Activated naive CD4-positive, alpha-beta T cell treated with anti-CD3 and anti-CD28 coated beads for 36 hours (primary cell): ENCODE data around the gene SH3BGRL. TPM values are rescaled to one million over a fixed set of nuclear protein-coding genes. Genes with fewer than 3 reads are reported as not detected.
"Not testable (repeated sequence)": the region's sequence is repeated elsewhere in the genome, so short reads cannot be mapped to it uniquely, and the experiment has no call there.

Experiments
- CTCF ChIA-PET: fragments of 350-600 bp; sonication (Branson Sonifier 250); formaldehyde crosslinking; loops from one replicate; lab custom pipeline; 2021; ENCODE audit warnings: antibody characterized with exemption; lab: Charles Lee
- DNase-seq: peaks from one replicate; pipeline ENCODE4 v3.0.0-alpha.2; 2020
- H3K27ac Mint-ChIP-seq: one replicate; pipeline ENCODE4 v1.8.0; 2021; ENCODE audit warnings: mild to moderate bottlenecking, mixed read lengths
- H3K27me3 Mint-ChIP-seq: one replicate; pipeline ENCODE4 v1.8.0; 2021; ENCODE audit warnings: low read depth, mixed read lengths
- H3K36me3 Mint-ChIP-seq: one replicate; pipeline ENCODE4 v1.8.0; 2021; ENCODE audit warnings: low read depth, mixed read lengths
- H3K4me1 Mint-ChIP-seq: one replicate; pipeline ENCODE4 v1.8.0; 2021; ENCODE audit warnings: low read depth, mixed read lengths
- H3K4me3 Mint-ChIP-seq: one replicate; pipeline ENCODE4 v1.8.0; 2021; ENCODE audit warnings: mild to moderate bottlenecking, moderate library complexity, mixed read lengths
- H3K9me3 Mint-ChIP-seq: one replicate; pipeline ENCODE4 v1.8.0; 2021; ENCODE audit warnings: mixed read lengths
- intact Hi-C: fragments of 100-400 bp; cut with micrococcal nuclease; formaldehyde crosslinking; loops from one replicate; pipeline ENCODE4 v1.15.1; 2023
- total RNA-seq, 2 experiments: library from RNA; stranded (reverse); gene quantifications; one replicate each; pipeline ENCODE4 v1.2.3, GENCODE V29; 2021

SH3BGRL gene
- total RNA-seq, 2 experiments from 2014 or later: 48.3 to 54.3 TPM

GRCh38 chrX:81331653-81332052, 129.8 kb downstream of the SH3BGRL start:
- peaks cover 11% of the 10 kb centered on the region for H3K9me3 Mint-ChIP-seq
- H3K4me1 Mint-ChIP-seq, DNase-seq, intact Hi-C loops, H3K27me3 Mint-ChIP-seq, H3K4me3 Mint-ChIP-seq, H3K27ac Mint-ChIP-seq: not testable (repeated sequence)
- CTCF ChIA-PET: interaction anchor here (0.6 kb wide), 1 partner anchor 537 kb away, joined by 3 read pairs; no protein-coding TSS in a partner anchor
- H3K36me3 Mint-ChIP-seq: peaks cover 34% of the 10 kb centered on the region

DNA sequence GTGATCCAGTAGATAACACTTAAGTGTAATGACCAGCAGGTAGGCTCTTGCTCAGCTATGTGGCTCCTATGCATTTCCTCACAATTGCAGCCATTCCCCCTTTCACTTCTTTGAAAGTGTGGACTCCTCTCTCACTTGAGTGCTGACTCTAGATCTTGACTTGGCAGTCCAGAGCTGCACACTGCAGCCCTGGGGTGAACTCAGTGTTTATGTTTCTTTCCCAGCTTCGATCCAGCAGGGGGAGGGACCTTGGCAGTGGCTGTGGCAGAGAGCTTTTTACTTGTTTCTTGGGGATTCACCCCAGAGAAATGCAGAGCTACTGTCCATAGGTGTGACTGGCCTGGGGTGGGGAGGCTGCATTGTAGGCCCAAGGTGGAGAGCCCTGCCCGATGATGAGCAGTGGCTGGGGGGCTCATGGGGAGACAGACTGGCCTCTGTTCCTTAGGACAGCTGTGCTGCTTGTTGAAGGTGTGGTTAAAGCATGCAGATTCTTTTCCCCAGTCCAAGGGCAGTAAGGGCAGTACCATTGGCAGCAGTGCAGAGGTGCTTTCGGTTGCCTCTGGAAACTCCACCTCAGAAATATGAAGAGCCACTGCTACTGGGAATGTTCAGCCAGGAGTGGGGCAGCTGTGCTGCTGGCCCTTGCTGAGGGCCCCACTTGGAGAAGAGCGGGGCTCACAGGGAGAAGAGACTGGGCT, 134.7 kb downstream of the SH3BGRL start:
- Mint-ChIP-seq H3K27me3 (no peaks in the 10 kb centered on the region), H3K4me1 (peaks cover 8% of the 10 kb centered on the region), H3K9me3 (peaks cover 15% of the 10 kb centered on the region), H3K4me3 (no peak overlapping the region), H3K36me3 (peaks cover 31% of the 10 kb centered on the region), H3K27ac (no peak overlapping the region)
- intact Hi-C loops: no loop called here
- DNase-seq: no peak
- CTCF ChIA-PET: no interaction called here

- H3K27me3 Mint-ChIP-seq: no peaks in the 10 kb centered on the region
- intact Hi-C loops: no loop called here
- H3K36me3 Mint-ChIP-seq: peaks cover 29% of the 10 kb centered on the region
- H3K9me3 Mint-ChIP-seq: peaks cover 15% of the 10 kb centered on the region
- no peak overlapping the region for H3K27ac Mint-ChIP-seq
- CTCF ChIA-PET: no interaction called here
- H3K4me3 Mint-ChIP-seq: no peak overlapping the region
- DNase-seq: no peak
- peaks cover 8% of the 10 kb centered on the region for H3K4me1 Mint-ChIP-seq
These were observed 135.9 kb downstream of the SH3BGRL start for GRCh38 chrX:81337805-81338204.

DNA sequence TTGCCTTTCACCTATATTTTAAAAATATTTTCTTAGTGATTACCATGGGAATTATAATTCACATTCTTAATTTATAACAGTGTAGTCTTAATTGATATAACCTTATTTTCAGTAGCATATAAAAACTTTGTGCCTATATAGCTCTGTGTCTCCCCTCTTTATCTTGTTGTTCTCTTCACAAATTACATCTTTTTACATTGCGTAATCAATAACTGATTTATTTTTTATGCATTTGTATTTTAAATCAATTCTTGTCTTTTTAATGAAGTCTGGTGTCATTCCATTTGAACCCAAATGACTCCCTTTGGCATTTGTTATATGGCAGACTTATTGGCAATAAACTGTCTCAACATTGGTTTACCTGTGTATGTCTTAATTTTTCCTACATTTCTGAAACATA, 137.0 kb downstream of the SH3BGRL start:
- Mint-ChIP-seq H3K36me3 (peaks cover 23% of the 10 kb centered on the region), H3K27ac (no peak overlapping the region), H3K4me1 (peaks cover 8% of the 10 kb centered on the region), H3K4me3 (no peak overlapping the region), H3K27me3 (no peaks in the 10 kb centered on the region), H3K9me3 (peaks cover 15% of the 10 kb centered on the region)
- intact Hi-C loops: no loop called here
- CTCF ChIA-PET: interaction anchor here (0.7 kb wide), 1 partner anchor 144 kb away, joined by 4 read pairs; no protein-coding TSS in a partner anchor
- no peak for DNase-seq

DNA sequence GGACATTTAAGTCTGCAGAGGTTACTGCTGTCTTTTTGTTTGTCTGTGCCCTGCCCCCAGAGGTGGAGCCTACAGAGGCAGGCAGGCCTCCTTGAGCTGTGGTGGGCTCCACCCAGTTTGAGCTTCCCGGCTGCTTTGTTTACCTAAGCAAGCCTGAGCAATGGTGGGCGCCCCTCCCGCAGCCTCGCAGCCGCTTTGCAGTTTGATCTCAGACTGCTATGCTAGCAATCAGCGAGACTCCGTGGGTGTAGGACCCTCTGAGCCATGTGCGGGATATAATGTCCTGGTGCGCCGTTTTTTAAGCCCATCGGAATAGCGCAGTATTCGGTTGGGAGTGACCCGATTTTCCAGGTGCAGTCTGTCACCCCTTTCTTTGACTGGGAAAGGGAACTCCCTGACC, 143.4 kb downstream of the SH3BGRL start:
- H3K4me3 Mint-ChIP-seq, H3K27ac Mint-ChIP-seq, H3K4me1 Mint-ChIP-seq, DNase-seq, H3K27me3 Mint-ChIP-seq, H3K9me3 Mint-ChIP-seq, intact Hi-C loops, CTCF ChIA-PET: not testable (repeated sequence)
- peaks cover 14% of the 10 kb centered on the region for H3K36me3 Mint-ChIP-seq

Other genes starting within 250 kb of the SH3BGRL start
- 1 to 10 TPM; 6.2 to 6.3 TPM for gene HMGN5, start 189 bp upstream of the SH3BGRL start, total RNA-seq